Activated CD8-positive, alpha-beta memory T cell treated with anti-CD3 and anti-CD28 coated beads, Interleukin-2, amount 50 U/mL, for 4 hours (primary cell): ENCODE measurements around the gene SULT1B1.
"Not testable (repeated sequence)": the region's sequence is repeated elsewhere in the genome, so short reads cannot be mapped to it uniquely, and the experiment has no call there.

Experiments used
- DNase-seq: peaks from one replicate; pipeline ENCODE4 v3.0.0-alpha.2; 2020

The SULT1B1 gene

DNA sequence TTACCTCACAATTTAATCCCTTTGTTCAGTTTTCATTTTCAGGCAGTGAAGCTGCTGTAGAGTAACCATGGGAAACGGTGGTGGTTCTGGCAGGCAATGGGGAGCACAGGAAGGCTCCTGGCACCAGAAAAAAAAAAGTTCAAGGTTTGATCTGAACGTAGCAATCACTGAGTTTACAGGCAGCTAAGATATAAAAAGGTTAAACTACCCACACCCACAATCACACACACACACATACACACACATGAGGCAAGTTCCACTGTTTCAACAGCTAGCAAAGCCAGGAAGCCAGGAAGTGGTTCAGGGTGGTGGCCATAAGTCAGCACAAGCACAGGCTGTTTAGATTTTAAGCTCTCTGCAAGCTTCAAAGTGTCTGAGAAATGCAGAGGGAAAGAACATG is at the start of gene SULT1B1:
Gene SULT1B1, minus strand, starts transcription at position 166 of the 400 bp plus-strand sequence. CDS start 5,403 bp downstream, outside the sequence.
- DNase-seq: no peak

DNA sequence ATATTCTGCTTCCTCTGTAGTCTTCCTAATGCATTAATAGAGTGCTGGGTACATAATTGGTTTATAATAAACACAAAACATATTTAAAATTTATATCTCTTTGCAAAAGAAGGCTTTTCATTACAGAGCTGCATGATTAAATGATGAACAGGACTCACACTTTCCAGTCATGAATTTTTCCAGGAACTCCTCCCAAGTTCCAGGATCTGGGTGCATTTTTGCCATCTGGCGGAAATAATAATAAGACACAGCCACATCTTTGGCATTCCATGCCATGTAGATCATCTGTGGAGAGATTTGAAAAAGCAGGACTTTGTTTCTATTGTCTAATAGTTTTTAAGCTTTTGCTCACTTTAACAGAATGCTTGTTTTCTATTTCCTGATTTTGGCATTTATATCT is 40.2 kb upstream of the SULT1B1 start:
- DNase-seq: no peak

DNA sequence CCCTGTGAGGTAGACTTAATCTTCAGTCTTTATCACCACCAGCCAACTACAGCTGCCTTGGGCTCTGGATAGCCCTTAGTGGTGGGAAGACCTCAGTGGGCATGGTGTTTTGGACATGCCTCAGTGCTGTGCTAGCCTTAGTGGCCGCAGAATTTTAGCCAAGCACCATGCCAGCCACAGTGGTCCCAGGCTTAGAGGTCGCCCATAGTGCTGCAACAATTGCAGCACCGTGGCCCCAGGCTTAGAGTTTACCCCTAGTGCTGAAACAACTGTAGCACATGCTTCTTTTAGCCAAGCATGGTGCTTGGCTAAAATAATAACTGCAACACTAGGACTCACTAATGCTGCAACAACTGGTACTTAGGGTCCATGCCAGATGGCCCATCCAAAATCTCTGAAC is 38.9 kb upstream of the SULT1B1 start:
- no peak for DNase-seq

DNA sequence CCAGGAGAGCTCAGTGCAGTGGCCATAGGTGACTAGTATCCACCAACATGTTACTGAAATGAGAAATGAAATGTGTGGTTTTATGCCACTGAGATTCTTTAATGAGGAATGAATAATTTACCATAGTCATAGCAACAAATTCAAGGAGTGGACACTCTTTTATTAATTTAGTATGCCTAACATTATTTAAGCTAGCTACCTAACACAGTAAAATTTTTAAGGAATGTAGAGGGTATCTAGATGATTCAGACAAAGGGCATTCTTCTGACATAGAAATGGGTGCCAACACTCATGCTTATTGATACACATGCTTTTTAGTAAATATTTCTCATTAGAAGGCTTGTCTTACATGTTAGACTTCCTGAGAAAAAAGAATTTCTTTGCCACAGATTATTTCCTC is 33.3 kb upstream of the SULT1B1 start:
- no peak for DNase-seq

- no peak for DNase-seq
These were observed 27.5 kb upstream of the SULT1B1 start for GRCh38 chr4:69787879-69788278.

- no peak for DNase-seq
These were observed 26.1 kb upstream of the SULT1B1 start for GRCh38 chr4:69786547-69786946.

- DNase-seq: no peak
These were observed 24.9 kb upstream of the SULT1B1 start for GRCh38 chr4:69785211-69785831.

GRCh38 chr4:69782651-69783310 is 22.4 kb upstream of the SULT1B1 start:
- no peak for DNase-seq

DNA sequence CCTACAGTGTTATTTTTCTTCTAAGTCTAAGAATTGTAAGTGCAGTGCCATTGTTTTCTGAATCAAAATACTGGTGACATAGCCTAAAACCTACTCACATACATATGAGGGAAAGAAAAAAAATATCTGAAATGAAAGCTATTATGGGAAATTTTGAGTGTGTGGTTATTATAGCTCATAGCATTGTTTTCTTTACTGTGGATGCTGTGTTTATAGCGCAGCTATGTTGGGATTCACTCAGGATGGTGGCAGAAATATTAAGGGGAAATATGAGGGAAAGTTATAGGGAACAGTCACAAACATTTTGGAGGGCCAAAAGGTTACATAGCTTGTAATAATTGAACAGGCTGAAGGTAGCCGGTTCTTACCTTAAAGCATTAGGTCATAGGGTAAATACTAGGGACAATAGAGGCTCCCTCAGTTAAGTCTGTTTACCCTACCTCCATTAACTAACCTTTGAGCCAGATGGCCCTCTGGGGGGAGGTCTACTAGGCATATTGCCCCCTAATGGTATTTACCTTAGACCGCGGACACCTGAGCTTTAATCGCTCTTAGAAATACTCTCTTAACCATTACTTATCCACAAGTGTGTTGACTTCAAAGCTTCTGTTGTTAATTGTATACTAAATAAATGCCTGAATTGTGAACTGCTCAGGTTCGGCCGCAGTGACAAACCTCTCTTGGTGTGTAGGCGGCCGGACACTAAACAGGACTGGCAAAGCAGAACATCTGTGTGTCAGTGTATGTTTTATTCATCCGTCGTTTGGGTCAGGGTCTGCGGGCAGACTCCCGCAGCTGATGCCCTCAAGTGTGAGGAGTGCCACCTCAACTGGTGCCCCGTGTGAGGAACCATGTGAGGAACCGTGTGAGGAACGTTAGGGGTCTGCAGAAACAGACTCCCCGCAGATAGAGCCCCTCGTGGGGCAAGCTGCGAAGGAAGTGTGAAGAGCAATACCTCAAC is 21.3 kb upstream of the SULT1B1 start:
- no peak for DNase-seq

- no peak for DNase-seq
These were observed 19.7 kb upstream of the SULT1B1 start for GRCh38 chr4:69780141-69780540.

GRCh38 chr4:69776696-69777095 is 16.3 kb upstream of the SULT1B1 start:
- no peak for DNase-seq

- DNase-seq: no peak
These were observed 15.0 kb upstream of the SULT1B1 start for GRCh38 chr4:69775321-69775867.

GRCh38 chr4:69773484-69773883 is 13.1 kb upstream of the SULT1B1 start:
- no peak for DNase-seq

- not testable (repeated sequence) for DNase-seq
These were observed 8.1 kb upstream of the SULT1B1 start for GRCh38 chr4:69768554-69768953.

DNA sequence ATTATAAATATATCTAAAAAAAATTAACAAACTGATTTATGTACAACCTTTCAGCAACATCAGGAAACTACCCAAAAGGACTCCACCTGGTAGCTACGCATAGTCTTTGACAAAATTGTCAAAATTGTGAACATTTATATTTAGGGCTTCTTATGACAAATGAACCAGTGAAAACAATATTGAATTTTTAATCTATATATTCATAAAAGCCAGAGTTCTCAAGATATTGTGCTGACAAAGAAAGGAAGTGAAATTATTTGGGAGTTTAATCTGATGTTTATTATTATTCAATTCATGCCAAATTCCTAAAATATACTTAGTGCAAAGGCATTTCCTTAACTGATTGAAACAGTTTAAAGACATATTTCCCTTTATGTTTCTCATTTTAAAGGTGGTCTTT is 5.3 kb upstream of the SULT1B1 start:
- DNase-seq: no peak

- DNase-seq: no peak
These were observed 3.9 kb upstream of the SULT1B1 start for GRCh38 chr4:69764311-69764710.

DNA sequence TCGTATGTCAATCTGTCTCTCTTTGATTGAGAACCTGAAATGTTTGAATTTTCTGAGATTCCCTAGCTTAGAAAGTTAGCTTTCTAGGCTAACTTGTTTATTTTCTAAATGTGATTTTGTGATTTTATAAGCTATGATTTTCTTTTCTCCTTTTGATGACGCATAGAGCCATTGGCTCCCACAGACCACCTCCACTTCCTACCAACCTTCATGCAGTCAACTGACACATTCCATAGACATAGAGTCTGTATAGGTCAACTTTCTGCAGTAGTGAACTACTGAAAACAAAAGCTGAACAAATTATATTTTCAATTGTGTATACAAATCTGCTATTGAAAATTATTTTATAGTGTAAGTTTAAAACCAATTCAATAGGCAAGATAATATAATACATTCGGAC is 2.8 kb upstream of the SULT1B1 start:
- DNase-seq: no peak

DNA sequence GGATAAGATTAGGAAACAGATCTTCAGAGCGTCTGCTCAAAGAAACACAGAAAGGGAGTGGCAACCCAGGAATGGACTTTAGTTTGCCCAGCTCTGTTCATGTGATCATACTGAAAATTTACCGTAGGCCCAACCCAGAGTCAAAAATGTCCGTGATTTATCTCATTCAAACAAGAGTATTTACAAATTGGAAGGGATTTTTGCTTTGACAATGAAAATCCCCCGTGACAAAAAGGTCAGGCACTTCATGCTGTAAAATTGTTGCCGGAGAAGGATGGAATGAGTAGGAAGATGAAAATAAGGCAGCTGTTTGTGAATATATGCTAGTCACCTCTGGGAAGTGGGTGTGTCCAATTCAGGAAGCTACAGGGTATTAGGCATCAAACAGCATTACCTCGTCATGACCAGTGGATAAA is 1.2 kb downstream of the SULT1B1 start:
- DNase-seq: no peak

- DNase-seq: no peak
These were observed 3.0 kb downstream of the SULT1B1 start for GRCh38 chr4:69757464-69757863.

GRCh38 chr4:69754926-69755580 is 5.4 kb downstream of the SULT1B1 start:
- no peak for DNase-seq

GRCh38 chr4:69753686-69754085 is 6.7 kb downstream of the SULT1B1 start:
- DNase-seq: no peak

GRCh38 chr4:69750346-69750745 is 10.1 kb downstream of the SULT1B1 start:
- no peak for DNase-seq

DNA sequence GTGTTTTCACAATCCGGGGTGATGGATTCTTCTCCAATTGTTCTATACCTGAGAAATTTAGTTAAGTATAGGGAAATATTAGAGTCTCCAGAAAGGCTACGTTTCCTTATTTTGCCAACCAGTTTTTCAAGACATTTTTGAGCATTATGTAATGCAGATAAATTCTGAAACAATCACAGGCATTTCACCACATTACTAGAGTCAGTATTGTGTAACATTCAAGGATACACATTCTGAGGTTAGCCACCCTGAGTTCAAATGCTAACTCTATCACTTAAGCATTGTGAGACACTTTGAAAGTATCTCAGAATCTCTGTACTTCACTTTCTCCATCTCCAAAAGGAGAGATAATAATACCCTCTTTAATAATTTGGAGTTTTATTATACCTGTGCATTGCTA is 10.6 kb downstream of the SULT1B1 start:
- no peak for DNase-seq
